Testis (tissue), 2 donors: Measurements from ENCODE around the gene MTUS2.

Experiments used
- POLR2A ChIP-seq: fragments of 450-650 bp; IDR thresholded peaks from one replicate; pipeline ENCODE4 v1.6.1; 2017; ENCODE audit warnings: antibody characterized with exemption, mild to moderate bottlenecking, moderate library complexity
- TF ChIP-seq, protein P1 (sequence below), 3 experiments: fragments of 450-650 bp in 2 of 3; fragments of 200-600 bp in 1 of 3; sonication (generic) in 1 of 3; IDR thresholded peaks; one replicate each; pipeline ENCODE4 v1.5.1; 2016 to 2019; ENCODE audit warnings: antibody characterized with exemption in 3 of 3, mild to moderate bottlenecking in 2 of 3, moderate library complexity in 1 of 3

DNA sequence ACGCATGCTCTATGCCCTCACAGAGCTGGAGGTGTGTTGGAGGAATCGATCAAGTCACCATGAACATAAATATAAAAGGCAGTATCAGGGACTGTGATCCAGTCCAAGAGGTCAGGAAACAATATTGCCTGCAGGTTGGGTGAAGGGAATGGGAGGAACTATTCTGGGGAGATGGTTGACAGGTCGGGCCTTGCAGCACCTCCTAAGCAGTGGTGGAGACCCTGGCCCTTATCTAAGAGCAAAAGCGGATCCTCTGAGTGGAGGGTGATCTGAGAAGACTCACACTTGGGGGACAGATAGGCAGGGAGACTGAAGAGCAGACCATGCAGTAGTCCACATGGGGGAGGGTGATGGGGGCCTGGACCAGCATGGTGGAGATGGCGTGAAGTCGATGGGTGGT, 561.9 kb downstream of the MTUS2 start:
- TF ChIP-seq, protein P1, sequence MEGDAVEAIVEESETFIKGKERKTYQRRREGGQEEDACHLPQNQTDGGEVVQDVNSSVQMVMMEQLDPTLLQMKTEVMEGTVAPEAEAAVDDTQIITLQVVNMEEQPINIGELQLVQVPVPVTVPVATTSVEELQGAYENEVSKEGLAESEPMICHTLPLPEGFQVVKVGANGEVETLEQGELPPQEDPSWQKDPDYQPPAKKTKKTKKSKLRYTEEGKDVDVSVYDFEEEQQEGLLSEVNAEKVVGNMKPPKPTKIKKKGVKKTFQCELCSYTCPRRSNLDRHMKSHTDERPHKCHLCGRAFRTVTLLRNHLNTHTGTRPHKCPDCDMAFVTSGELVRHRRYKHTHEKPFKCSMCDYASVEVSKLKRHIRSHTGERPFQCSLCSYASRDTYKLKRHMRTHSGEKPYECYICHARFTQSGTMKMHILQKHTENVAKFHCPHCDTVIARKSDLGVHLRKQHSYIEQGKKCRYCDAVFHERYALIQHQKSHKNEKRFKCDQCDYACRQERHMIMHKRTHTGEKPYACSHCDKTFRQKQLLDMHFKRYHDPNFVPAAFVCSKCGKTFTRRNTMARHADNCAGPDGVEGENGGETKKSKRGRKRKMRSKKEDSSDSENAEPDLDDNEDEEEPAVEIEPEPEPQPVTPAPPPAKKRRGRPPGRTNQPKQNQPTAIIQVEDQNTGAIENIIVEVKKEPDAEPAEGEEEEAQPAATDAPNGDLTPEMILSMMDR (IDR thresholded peaks at IDR 0.05), result no peak
- no peak for TF ChIP-seq POLR2A
